Measurements from ENCODE around the gene ING4. TPM values are rescaled to one million over a fixed set of nuclear protein-coding genes. Genes with fewer than 3 reads are reported as not detected.

Gene ING4
- total RNA-seq, 1 donor from 2014 or later: 41.3 TPM

GRCh38 chr12:6632026-6632983, 30.6 kb downstream of the ING4 start:
- no peak for TF ChIP-seq CTCF (IDR thresholded peaks at IDR 0.05)
- Histone ChIP-seq H3K27ac (peak overlapping the region; percentile 41), H3K4me1 (peaks cover 10% of the 10 kb centered on the region), H3K4me3 (peak overlapping the region; percentile 19), H3K36me3 (no peaks in the 10 kb centered on the region), H3K27me3 (ENCODE audit: low read depth) (no peaks in the 10 kb centered on the region), H3K9me3 (no peaks in the 10 kb centered on the region)
- DNase-seq: no peak
- ATAC-seq: peak; percentile 33 to 47
- intact Hi-C loops (cut with DNase I): no loop called here

GRCh38 chr12:6631549-6631961, 31.4 kb downstream of the ING4 start:
- ATAC-seq (no peak), DNase-seq (no peak)
- no peak for TF ChIP-seq CTCF (IDR thresholded peaks at IDR 0.05)
- Histone ChIP-seq H3K36me3 (no peaks in the 10 kb centered on the region), H3K27ac (peak overlapping the region; percentile 41), H3K4me1 (peaks cover 10% of the 10 kb centered on the region), H3K27me3 (ENCODE audit: low read depth) (no peaks in the 10 kb centered on the region), H3K4me3 (peak overlapping the region; percentile 17), H3K9me3 (no peaks in the 10 kb centered on the region)
- intact Hi-C loops (cut with DNase I): no loop called here

GRCh38 chr12:6630736-6631135, 32.2 kb downstream of the ING4 start:
- no peak for ATAC-seq
- Histone ChIP-seq H3K36me3 (no peaks in the 10 kb centered on the region), H3K27ac (no peak overlapping the region), H3K9me3 (no peaks in the 10 kb centered on the region), H3K4me3 (peak overlapping the region; percentile 17), H3K4me1 (peaks cover 6% of the 10 kb centered on the region), H3K27me3 (ENCODE audit: low read depth) (no peaks in the 10 kb centered on the region)
- intact Hi-C loops (cut with DNase I): no loop called here
- no peak for DNase-seq
- TF ChIP-seq CTCF (IDR thresholded peaks at IDR 0.05): no peak

GRCh38 chr12:6627616-6628015, 35.3 kb downstream of the ING4 start:
- peaks cover 6% of the 10 kb centered on the region for H3K4me1 ChIP-seq
- DNase-seq: no peak

GRCh38 chr12:6626654-6627283, 36.1 kb downstream of the ING4 start:
- Histone ChIP-seq H3K4me1 (peaks cover 6% of the 10 kb centered on the region), H3K36me3 (no peaks in the 10 kb centered on the region), H3K27me3 (ENCODE audit: low read depth) (no peaks in the 10 kb centered on the region), H3K4me3 (no peak overlapping the region), H3K27ac (no peak overlapping the region), H3K9me3 (no peaks in the 10 kb centered on the region)
- no peak for TF ChIP-seq CTCF (IDR thresholded peaks at IDR 0.05)
- no peak for DNase-seq
- intact Hi-C loops (cut with DNase I): no loop called here
- peak in 1 of 2 donors; percentile 25 for ATAC-seq

More at GRCh38 chr12:6627616-6628015, 35.3 kb downstream of the ING4 start:
- H3K27me3 ChIP-seq (ENCODE audit: low read depth): no peaks in the 10 kb centered on the region
- intact Hi-C loops (cut with DNase I): no loop called here
- peak overlapping the region; percentile 47 for H3K4me3 ChIP-seq
- peak; percentile 53 to 85 for ATAC-seq
- H3K27ac ChIP-seq: no peak overlapping the region
- TF ChIP-seq CTCF (IDR thresholded peaks at IDR 0.05): no peak
- H3K36me3 ChIP-seq: no peaks in the 10 kb centered on the region
- no peaks in the 10 kb centered on the region for H3K9me3 ChIP-seq

Measured in lower lobe of right lung (tissue), 2 donors.